Stomach (tissue), 9 donors: ENCODE results near the gene ACOT9. TPM values are rescaled to one million over a fixed set of nuclear protein-coding genes. Genes with fewer than 3 reads are reported as not detected.
A peak's percentile ranks its signal among the peaks of the same experiment; 100 is the strongest.

Experiments
- DNase-seq, 2 donors: peaks; one replicate each; pipeline versions ENCODE4 v3.0.0 to v3.0.0-alpha.2; 2013 to 2019
- H3K27ac ChIP-seq, 5 donors: fragments of 200-600 bp in 4 of 5; sonication (generic) in 4 of 5; one replicate each; pipeline ENCODE4 v1.5.1; 2013 to 2019; ENCODE audit warnings: mild to moderate bottlenecking in 1 of 5, moderate library complexity in 1 of 5
- H3K27me3 ChIP-seq, 3 donors: fragments of 200-600 bp; sonication (generic); one replicate each; pipeline ENCODE4 v1.5.1; 2017 to 2019; ENCODE audit warnings: mixed run types in 1 of 3
- H3K36me3 ChIP-seq, 4 donors: fragments of 200-600 bp; sonication (generic); 1 replicate in 3 of 4; 2 replicates in 1 of 4; pipeline ENCODE4 v1.5.1; 2016 to 2019
- H3K4me1 ChIP-seq, 4 donors: fragments of 200-600 bp; sonication (generic); one replicate each; pipeline ENCODE4 v1.5.1; 2016 to 2019
- H3K4me3 ChIP-seq, 4 donors: fragments of 200-600 bp; sonication (generic) in 3 of 4; one replicate each; pipeline ENCODE4 v1.5.1; 2016 to 2019; ENCODE audit warnings: mild to moderate bottlenecking in 1 of 4
- H3K9me3 ChIP-seq, 4 donors: fragments of 200-600 bp; sonication (generic); one replicate each; pipeline ENCODE4 v1.5.1; 2016 to 2019
- CTCF ChIP-seq, 7 experiments: fragments of 450-650 bp in 4 of 7; fragments of 200-600 bp in 3 of 7; sonication (generic) in 3 of 7; IDR thresholded peaks; one replicate each; pipeline ENCODE4 v1.5.1; 2016 to 2019; ENCODE audit warnings: antibody characterized with exemption in 7 of 7, control low read depth in 2 of 7, mild to moderate bottlenecking in 1 of 7
- EP300 ChIP-seq: sonication (generic); formaldehyde crosslinking; IDR thresholded peaks from one replicate; pipeline ENCODE4 v1.6.1; 2017; ENCODE audit warnings: antibody characterized with exemption
- POLR2A ChIP-seq, 4 donors: fragments of 450-650 bp; IDR thresholded peaks; one replicate each; pipeline ENCODE4 v1.6.1; 2016; ENCODE audit warnings: antibody characterized with exemption in 4 of 4, control low read depth in 2 of 4, mild to moderate bottlenecking in 1 of 4, moderate library complexity in 1 of 4
- POLR2AphosphoS5 ChIP-seq, 3 donors: sonication (generic); formaldehyde crosslinking; IDR thresholded peaks; one replicate each; pipeline ENCODE4 v1.6.1; 2016; ENCODE audit warnings: antibody characterized with exemption in 3 of 3
- WGBS, 5 donors: extraction: QIAGEN DNeasy Blood & Tissue Kit in 3 of 5; methylation state at CpG; one replicate each; pipeline versions ENCODE4 v1.1.5 to v1.1.7; 2013 to 2018; 5-methylcytosine and 5-hydroxymethylcytosine counted together
- intact Hi-C: fragments of 100-400 bp; cut with DNase I; formaldehyde crosslinking; loops from one replicate; pipeline ENCODE4 v1.15.1; 2023; ENCODE audit warnings: low total_unique reads
- polyA plus RNA-seq, 3 donors: library from polyadenylated mRNA; stranded (reverse); fragments of 200-250 nt; gene quantifications; one replicate each; pipeline ENCODE4 v1.2.3, GENCODE V29; 2013
- total RNA-seq, 5 donors: library from RNA; depleted of rRNA; stranded (reverse); fragments of >200 nt; gene quantifications; one replicate each; pipeline versions ENCODE4 v1.1.0 to v1.2.3, GENCODE V29; 2014 to 2016
- donor health status: healthy with polysubstance abuse.
- donor health status: Bipolar disorder and iron deficiency.
- donor health status: healthy.

Gene ACOT9
- total and polyA plus RNA-seq, 8 donors: 5.4 to 62.6 (median 23.2) TPM

GRCh38 chrX:23667239-23668177 lies 75.6 kb downstream of the ACOT9 start, which contains the start of gene PRDX4:
PRDX4 (plus strand) TSS chrX:23667493; CDS start chrX:23667571, 78 bp downstream.
- intact Hi-C loops: no loop called here
- peak; percentile 40 to 74 (median 69) for TF ChIP-seq POLR2AphosphoS5 (IDR thresholded peaks at IDR 0.05)
- no peak for TF ChIP-seq CTCF (IDR thresholded peaks at IDR 0.05)
- TF ChIP-seq EP300: no peak
- no peak for TF ChIP-seq POLR2A (IDR thresholded peaks at IDR 0.05)
- H3K4me3 ChIP-seq: peak within 1 kb of the TSS; percentile 58 to 73 (median 66)
- H3K36me3 ChIP-seq: peaks cover 0 to 6% (median 2%) of the 10 kb centered on the region in 4 donors
- peak within 1 kb of the TSS; percentile 77 to 90 (median 85) for H3K27ac ChIP-seq
- H3K9me3 ChIP-seq: peaks cover 0 to 6% (median 2%) of the 10 kb centered on the region in 4 donors
- DNase-seq: peak; percentile 90 to 96
- WGBS, 5 donors: 1 to 28% (median 6%) methylated on average over 23 to 70 of the region's 73 CpGs
- peaks cover 0 to 5% (median 0%) of the 10 kb centered on the region in 3 donors for H3K27me3 ChIP-seq
- peaks cover 0 to 16% (median 0%) of the 10 kb centered on the region in 4 donors for H3K4me1 ChIP-seq

- DNase-seq: no peak
- Histone ChIP-seq H3K27me3 (peaks cover 0 to 5% (median 0%) of the 10 kb centered on the region in 3 donors), H3K36me3 (no peaks in the 10 kb centered on the region), H3K4me3 (no peak overlapping the region), H3K27ac (no peak overlapping the region), H3K9me3 (peaks cover 0 to 6% (median 2%) of the 10 kb centered on the region in 4 donors), H3K4me1 (peaks cover 0 to 16% (median 0%) of the 10 kb centered on the region in 4 donors)
- intact Hi-C loops: no loop called here
- WGBS, 5 donors: 89 to 95% (median 91%) methylated on average over 8 to 16 of the region's 16 CpGs
- no peak for TF ChIP-seq POLR2AphosphoS5 (IDR thresholded peaks at IDR 0.05)
- TF ChIP-seq CTCF (IDR thresholded peaks at IDR 0.05): no peak
- TF ChIP-seq EP300: no peak
- TF ChIP-seq POLR2A (IDR thresholded peaks at IDR 0.05): no peak
Measured at GRCh38 chrX:23666282-23666681, 76.8 kb downstream of the ACOT9 start.

GRCh38 chrX:23664496-23664895 lies 78.6 kb downstream of the ACOT9 start:
- DNase-seq: no peak
- Histone ChIP-seq H3K9me3 (peaks cover 0 to 6% (median 2%) of the 10 kb centered on the region in 4 donors), H3K27me3 (peaks cover 0 to 5% (median 0%) of the 10 kb centered on the region in 3 donors), H3K36me3 (no peaks in the 10 kb centered on the region), H3K4me1 (peaks cover 0 to 16% (median 0%) of the 10 kb centered on the region in 4 donors), H3K27ac (no peak overlapping the region), H3K4me3 (no peak overlapping the region)
- WGBS, 5 donors: 87 to 98% (median 91%) methylated on average over 3 to 10 of the region's 10 CpGs
- intact Hi-C loops: no loop called here
- TF ChIP-seq POLR2A (IDR thresholded peaks at IDR 0.05): no peak
- no peak for TF ChIP-seq POLR2AphosphoS5 (IDR thresholded peaks at IDR 0.05)
- TF ChIP-seq CTCF (IDR thresholded peaks at IDR 0.05): no peak
- no peak for TF ChIP-seq EP300

GRCh38 chrX:23662853-23663252 lies 80.2 kb downstream of the ACOT9 start:
- TF ChIP-seq POLR2AphosphoS5 (IDR thresholded peaks at IDR 0.05) (no peak), POLR2A (IDR thresholded peaks at IDR 0.05) (no peak), EP300 (no peak), CTCF (IDR thresholded peaks at IDR 0.05) (no peak)
- WGBS, 5 donors: 65 to 93% (median 71%) methylated on average over 1 of the region's 1 CpG
- Histone ChIP-seq H3K9me3 (peaks cover 0 to 6% (median 2%) of the 10 kb centered on the region in 4 donors), H3K4me3 (no peak overlapping the region), H3K27ac (no peak overlapping the region), H3K36me3 (no peaks in the 10 kb centered on the region), H3K27me3 (peaks cover 0 to 5% (median 0%) of the 10 kb centered on the region in 3 donors), H3K4me1 (peaks cover 0 to 5% (median 0%) of the 10 kb centered on the region in 4 donors)
- DNase-seq: no peak
- intact Hi-C loops: no loop called here
